Right lobe of liver (tissue), 6 donors: ENCODE measurements around the gene ZNF592. TPM values are rescaled to one million over a fixed set of nuclear protein-coding genes. Genes with fewer than 3 reads are reported as not detected.
A peak's percentile ranks its signal among the peaks of the same experiment; 100 is the strongest.

Source experiments
- ATAC-seq, 4 donors: fragments of 200-7000 bp; cut with Tn5 transposase; one replicate each; pipeline ENCODE4 v1.9.1; 2020; ENCODE audit warnings: mild to moderate bottlenecking in 4 of 4, moderate library complexity in 4 of 4
- DNase-seq, 3 donors: peaks; one replicate each; pipeline ENCODE4 v3.0.0-alpha.2; 2020
- H3K27ac ChIP-seq, 3 donors: fragments of 200-600 bp; one replicate each; pipeline ENCODE4 v1.8.0; 2022
- H3K27me3 ChIP-seq, 2 donors: fragments of 200-600 bp; one replicate each; pipeline ENCODE4 v1.8.0; 2022
- H3K36me3 ChIP-seq, 4 donors: fragments of 200-600 bp; sonication (generic) in 1 of 4; one replicate each; pipeline versions ENCODE4 v1.5.1 to v1.8.0; 2017 to 2022; ENCODE audit warnings: control low read depth in 1 of 4
- H3K4me1 ChIP-seq, 4 donors: fragments of 200-600 bp; sonication (generic) in 1 of 4; one replicate each; pipeline versions ENCODE4 v1.5.1 to v1.8.0; 2017 to 2022; ENCODE audit warnings: control low read depth in 1 of 4
- H3K4me3 ChIP-seq, 3 donors: fragments of 200-600 bp; one replicate each; pipeline ENCODE4 v1.8.0; 2022
- H3K9me3 ChIP-seq, 4 donors: fragments of 200-600 bp; sonication (generic) in 1 of 4; one replicate each; pipeline versions ENCODE4 v1.5.1 to v1.8.0; 2017 to 2022; ENCODE audit warnings: control low read depth in 1 of 4
- POLR2A ChIP-seq: fragments of 450-650 bp; IDR thresholded peaks from one replicate; pipeline ENCODE4 v1.6.1; 2017; ENCODE audit warnings: antibody characterized with exemption, mild to moderate bottlenecking
- WGBS: methylation state at CpG from one replicate; pipeline ENCODE4 v1.1.6; 2018; ENCODE audit warnings: low coverage, low lambda C conversion rate; ENCODE audit not compliant: insufficient coverage; ENCODE audit errors: missing lambda C conversion rate; 5-methylcytosine and 5-hydroxymethylcytosine counted together
- intact Hi-C, 2 donors: fragments of 100-400 bp; cut with DNase I; formaldehyde crosslinking; loops; one replicate each; pipeline versions ENCODE4 v1.11.2 to v1.14.1; 2022
- total RNA-seq, 6 experiments: library from RNA; depleted of rRNA in 2 of 6; stranded (reverse); fragments of >200 nt in 2 of 6; fragmentation: NEBNext Ultra II Directional in 3 of 6; extraction: Animal tissue kit (Norgen Biotek cat#: 25700) in 3 of 6; gene quantifications; one replicate each; pipeline versions ENCODE4 v1.1.0 to v1.2.4, GENCODE V29; 2016 to 2023
- TF ChIP-seq, protein P1 (sequence below), 4 donors: fragments of 200-600 bp in 3 of 4; fragments of 450-650 bp in 1 of 4; IDR thresholded peaks; one replicate each; pipeline versions ENCODE4 v1.5.1 to v1.8.0; 2016 to 2022; ENCODE audit warnings: antibody characterized with exemption in 4 of 4, mild to moderate bottlenecking in 2 of 4
- donor health status: DM: no; HTN: yes; CAD: no.
- donor health status: DM: no; HTN: no; CAD: no.
- donor health status: DM: no; HTN: no; CAD: no.
- donor health status: DM: no; HTN: yes; CAD: no.
- donor health status: DM: no; HTN: yes; CAD: no.

Gene ZNF592
- total RNA-seq, 6 experiments from 2014 or later = 10.8 to 13.2 (median 12.1) TPM

DNA sequence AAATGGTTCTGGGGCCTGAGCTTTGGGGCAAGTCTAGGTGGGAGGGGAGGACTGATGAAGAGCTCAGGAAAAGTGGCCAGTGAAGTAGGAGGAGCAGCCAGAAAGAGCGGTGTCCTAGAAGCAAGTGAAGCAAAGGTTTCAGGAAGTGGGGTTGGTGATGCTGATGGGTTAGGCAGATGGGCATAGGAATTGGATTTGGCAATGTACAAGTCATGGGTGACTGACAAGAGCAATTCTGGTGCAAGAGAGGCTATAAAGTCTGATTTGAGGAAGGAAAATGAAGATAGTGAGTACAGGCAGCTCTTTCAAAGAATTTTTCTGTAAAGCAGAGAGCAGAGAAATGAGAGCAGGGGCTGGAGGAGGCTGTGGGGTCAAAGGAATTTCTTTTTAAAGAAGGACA lies 88.5 kb downstream of the ZNF592 start:
- Histone ChIP-seq H3K27me3 (no peaks in the 10 kb centered on the region), H3K36me3 (no peaks in the 10 kb centered on the region), H3K4me1 (peaks cover 0 to 41% (median 11%) of the 10 kb centered on the region in 4 donors), H3K4me3 (no peak overlapping the region), H3K27ac (no peak overlapping the region), H3K9me3 (no peaks in the 10 kb centered on the region)
- DNase-seq (no peak), ATAC-seq (no peak)
- TF ChIP-seq POLR2A = no peak
- TF ChIP-seq, protein P1, sequence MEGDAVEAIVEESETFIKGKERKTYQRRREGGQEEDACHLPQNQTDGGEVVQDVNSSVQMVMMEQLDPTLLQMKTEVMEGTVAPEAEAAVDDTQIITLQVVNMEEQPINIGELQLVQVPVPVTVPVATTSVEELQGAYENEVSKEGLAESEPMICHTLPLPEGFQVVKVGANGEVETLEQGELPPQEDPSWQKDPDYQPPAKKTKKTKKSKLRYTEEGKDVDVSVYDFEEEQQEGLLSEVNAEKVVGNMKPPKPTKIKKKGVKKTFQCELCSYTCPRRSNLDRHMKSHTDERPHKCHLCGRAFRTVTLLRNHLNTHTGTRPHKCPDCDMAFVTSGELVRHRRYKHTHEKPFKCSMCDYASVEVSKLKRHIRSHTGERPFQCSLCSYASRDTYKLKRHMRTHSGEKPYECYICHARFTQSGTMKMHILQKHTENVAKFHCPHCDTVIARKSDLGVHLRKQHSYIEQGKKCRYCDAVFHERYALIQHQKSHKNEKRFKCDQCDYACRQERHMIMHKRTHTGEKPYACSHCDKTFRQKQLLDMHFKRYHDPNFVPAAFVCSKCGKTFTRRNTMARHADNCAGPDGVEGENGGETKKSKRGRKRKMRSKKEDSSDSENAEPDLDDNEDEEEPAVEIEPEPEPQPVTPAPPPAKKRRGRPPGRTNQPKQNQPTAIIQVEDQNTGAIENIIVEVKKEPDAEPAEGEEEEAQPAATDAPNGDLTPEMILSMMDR (IDR thresholded peaks at IDR 0.05) = no peak
- WGBS = 91% methylated on average over 1 of the region's 1 CpG
- intact Hi-C loops = no loop called here

DNA sequence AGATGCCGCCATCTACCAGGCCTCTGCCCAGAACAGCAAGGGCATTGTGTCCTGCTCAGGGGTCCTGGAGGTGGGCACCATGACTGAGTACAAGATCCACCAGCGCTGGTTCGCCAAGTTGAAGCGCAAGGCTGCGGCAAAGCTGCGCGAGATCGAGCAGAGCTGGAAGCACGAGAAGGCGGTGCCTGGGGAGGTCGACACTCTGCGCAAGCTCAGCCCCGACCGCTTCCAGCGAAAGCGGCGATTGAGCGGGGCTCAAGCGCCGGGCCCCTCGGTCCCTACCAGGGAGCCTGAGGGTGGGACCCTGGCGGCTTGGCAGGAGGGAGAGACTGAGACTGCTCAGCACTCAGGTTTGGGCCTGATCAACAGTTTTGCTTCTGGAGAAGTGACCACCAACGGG lies 91.3 kb downstream of the ZNF592 start:
- Histone ChIP-seq H3K4me1 (peaks cover 0 to 40% (median 17%) of the 10 kb centered on the region in 4 donors), H3K27me3 (no peaks in the 10 kb centered on the region), H3K4me3 (no peak overlapping the region), H3K36me3 (no peaks in the 10 kb centered on the region), H3K9me3 (no peaks in the 10 kb centered on the region), H3K27ac (peak overlapping the region; percentile 98 to 100 (median 98))
- intact Hi-C loops = no loop called here
- ATAC-seq (no peak), DNase-seq (no peak)
- WGBS = 95% methylated on average over 15 of the region's 23 CpGs
- TF ChIP-seq POLR2A = no peak
- TF ChIP-seq, protein P1 (IDR thresholded peaks at IDR 0.05) = no peak

DNA sequence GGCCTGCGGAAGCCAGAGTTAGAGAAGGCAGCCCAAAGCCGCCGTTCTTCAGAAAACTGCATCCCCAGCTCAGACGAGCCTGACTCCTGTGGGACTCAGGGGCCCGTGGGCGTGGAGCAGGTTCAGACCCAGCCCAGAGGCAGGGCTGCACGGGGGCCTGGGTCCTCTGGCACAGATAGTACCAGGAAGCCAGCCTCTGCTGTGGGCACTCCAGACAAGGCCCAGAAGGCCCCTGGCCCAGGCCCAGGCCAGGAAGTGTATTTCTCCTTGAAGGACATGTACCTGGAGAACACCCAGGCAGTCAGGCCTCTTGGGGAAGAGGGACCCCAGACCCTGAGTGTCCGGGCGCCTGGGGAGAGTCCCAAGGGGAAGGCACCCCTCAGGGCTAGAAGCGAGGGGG lies 91.9 kb downstream of the ZNF592 start:
- Histone ChIP-seq H3K27ac (peak overlapping the region; percentile 98 to 100 (median 98)), H3K9me3 (no peaks in the 10 kb centered on the region), H3K4me3 (no peak overlapping the region), H3K36me3 (no peaks in the 10 kb centered on the region), H3K4me1 (peaks cover 0 to 44% (median 18%) of the 10 kb centered on the region in 4 donors), H3K27me3 (no peaks in the 10 kb centered on the region)
- DNase-seq (no peak), ATAC-seq (peak in 3 of 4 donors; percentile 1 to 10 (median 2))
- intact Hi-C loops = no loop called here
- TF ChIP-seq, protein P1 (IDR thresholded peaks at IDR 0.05) = no peak
- no peak for TF ChIP-seq POLR2A
- 100% methylated on average over 2 of the region's 10 CpGs for WGBS

DNA sequence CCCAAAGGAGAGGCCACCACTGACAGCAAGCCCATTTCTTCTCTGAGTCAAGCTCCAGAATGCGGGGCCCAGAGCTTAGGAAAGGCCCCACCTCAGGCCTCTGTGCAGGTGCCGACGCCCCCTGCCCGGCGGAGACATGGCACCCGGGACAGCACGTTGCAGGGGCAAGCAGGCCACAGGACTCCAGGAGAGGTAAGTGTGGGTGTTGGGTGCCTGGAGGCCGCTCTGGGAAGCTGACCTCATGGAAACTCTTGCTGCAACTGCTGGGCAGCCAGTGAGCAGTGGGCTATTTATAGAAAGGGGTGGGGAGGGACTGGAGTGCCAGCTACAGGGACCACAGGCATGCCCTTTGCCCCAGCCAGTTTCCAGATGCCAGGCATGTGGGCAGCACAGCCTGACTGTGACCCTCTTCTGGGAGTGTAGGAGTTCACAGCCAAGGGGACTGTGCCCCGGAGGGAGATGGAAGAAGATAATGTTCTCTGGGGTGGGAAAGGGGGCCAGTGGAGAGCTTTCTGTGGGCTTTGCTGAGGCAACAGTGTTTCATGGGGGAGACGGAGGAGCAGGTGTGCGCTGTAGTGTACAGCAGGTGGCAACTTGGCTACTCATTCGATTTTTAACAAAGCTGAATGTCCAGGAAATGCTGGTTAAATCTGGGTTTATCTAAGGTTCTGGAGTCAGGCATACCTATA lies 92.5 kb downstream of the ZNF592 start:
- Histone ChIP-seq H3K9me3 (no peaks in the 10 kb centered on the region), H3K27me3 (no peaks in the 10 kb centered on the region), H3K4me1 (peaks cover 0 to 49% (median 19%) of the 10 kb centered on the region in 4 donors), H3K36me3 (no peaks in the 10 kb centered on the region), H3K4me3 (peak overlapping the region in 1 of 3 donors; percentile 9), H3K27ac (peak overlapping the region; percentile 98 to 100 (median 98))
- WGBS = 10% methylated on average over 4 of the region's 12 CpGs
- intact Hi-C loops = no loop called here
- TF ChIP-seq, protein P1 (IDR thresholded peaks at IDR 0.05) = no peak
- peak; percentile 84 for TF ChIP-seq POLR2A
- DNase-seq (peak; percentile 88 to 97 (median 95)), ATAC-seq (peak; percentile 80 to 91 (median 85))
